Hepatocyte (in vitro differentiated cells): Measurements from ENCODE around the gene PRR9.

Experiments
- EZH2 ChIP-seq: fragments of 200-600 bp; sonication (generic); IDR thresholded peaks from 2 replicates; pipeline ENCODE4 v1.6.1; 2016; ENCODE audit warnings: antibody characterized with exemption, mild to moderate bottlenecking, borderline replicate concordance
- TF ChIP-seq, protein P1 (sequence below): fragments of 200-600 bp; sonication (generic); IDR thresholded peaks from 2 replicates; pipeline ENCODE4 v1.5.1; 2016; ENCODE audit warnings: antibody characterized with exemption, mild to moderate bottlenecking; ENCODE audit not compliant: poor library complexity

DNA sequence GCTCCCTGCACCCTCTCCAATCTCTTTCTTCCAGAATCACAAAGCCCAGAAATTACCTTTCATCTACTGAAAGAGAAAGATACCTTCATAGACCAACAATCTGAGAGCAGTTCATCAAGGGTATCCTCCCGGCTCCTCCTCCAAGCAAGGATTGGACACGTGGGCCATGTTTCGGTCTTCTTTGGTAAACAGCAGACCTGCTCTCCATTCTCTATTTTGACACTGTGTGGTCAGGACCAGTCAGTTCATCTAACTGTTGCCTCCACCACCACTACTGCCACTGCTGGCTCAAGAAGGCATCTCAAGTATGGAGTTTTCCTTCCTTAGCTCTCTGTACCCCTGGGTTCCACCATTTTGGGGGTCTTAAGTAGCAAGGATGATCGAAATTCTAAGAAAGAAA is 22.2 kb upstream of the PRR9 start:
- TF ChIP-seq EZH2: no peak
- TF ChIP-seq, protein P1, sequence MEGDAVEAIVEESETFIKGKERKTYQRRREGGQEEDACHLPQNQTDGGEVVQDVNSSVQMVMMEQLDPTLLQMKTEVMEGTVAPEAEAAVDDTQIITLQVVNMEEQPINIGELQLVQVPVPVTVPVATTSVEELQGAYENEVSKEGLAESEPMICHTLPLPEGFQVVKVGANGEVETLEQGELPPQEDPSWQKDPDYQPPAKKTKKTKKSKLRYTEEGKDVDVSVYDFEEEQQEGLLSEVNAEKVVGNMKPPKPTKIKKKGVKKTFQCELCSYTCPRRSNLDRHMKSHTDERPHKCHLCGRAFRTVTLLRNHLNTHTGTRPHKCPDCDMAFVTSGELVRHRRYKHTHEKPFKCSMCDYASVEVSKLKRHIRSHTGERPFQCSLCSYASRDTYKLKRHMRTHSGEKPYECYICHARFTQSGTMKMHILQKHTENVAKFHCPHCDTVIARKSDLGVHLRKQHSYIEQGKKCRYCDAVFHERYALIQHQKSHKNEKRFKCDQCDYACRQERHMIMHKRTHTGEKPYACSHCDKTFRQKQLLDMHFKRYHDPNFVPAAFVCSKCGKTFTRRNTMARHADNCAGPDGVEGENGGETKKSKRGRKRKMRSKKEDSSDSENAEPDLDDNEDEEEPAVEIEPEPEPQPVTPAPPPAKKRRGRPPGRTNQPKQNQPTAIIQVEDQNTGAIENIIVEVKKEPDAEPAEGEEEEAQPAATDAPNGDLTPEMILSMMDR: no peak
